Stimulated activated CD8-positive, alpha-beta memory T cell treated with anti-CD3 and anti-CD28 coated beads, Interleukin-7, amount 100 ng/mL, for 1 hour (primary cell): Measurements from ENCODE around the gene MPPED2.
"Not testable (repeated sequence)": the region's sequence is repeated elsewhere in the genome, so short reads cannot be mapped to it uniquely, and the experiment has no call there.

ENCODE experiments used
- DNase-seq, 2 donors: peaks; one replicate each; pipeline ENCODE4 v3.0.0-alpha.2; 2020; ENCODE audit warnings: low read depth in 2 of 2

The MPPED2 gene

DNA sequence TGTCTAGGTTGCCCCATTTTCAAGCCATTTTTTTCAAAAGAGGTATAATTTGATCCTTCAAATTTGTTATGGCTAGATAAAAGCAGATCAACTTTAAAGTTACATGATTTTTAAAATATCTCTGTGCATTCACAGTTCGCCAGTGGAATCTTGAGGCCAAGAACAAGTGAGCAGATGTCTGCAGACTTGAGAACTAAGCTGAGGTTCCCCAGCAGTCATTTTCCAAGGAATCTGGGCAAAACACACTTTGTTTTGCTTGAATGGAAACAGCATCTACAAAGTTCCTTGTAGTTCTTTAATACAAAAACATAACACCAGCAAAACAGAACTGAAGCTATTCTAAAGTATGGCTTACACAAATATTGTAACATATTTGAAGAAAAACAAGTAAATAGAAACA is 7.7 kb downstream of the MPPED2 start:
- no peak for DNase-seq

- DNase-seq = no peak
Observed at GRCh38 chr11:30573951-30574350, 12.2 kb downstream of the MPPED2 start.

GRCh38 chr11:30568931-30569330 is 17.2 kb downstream of the MPPED2 start:
- no peak for DNase-seq

DNA sequence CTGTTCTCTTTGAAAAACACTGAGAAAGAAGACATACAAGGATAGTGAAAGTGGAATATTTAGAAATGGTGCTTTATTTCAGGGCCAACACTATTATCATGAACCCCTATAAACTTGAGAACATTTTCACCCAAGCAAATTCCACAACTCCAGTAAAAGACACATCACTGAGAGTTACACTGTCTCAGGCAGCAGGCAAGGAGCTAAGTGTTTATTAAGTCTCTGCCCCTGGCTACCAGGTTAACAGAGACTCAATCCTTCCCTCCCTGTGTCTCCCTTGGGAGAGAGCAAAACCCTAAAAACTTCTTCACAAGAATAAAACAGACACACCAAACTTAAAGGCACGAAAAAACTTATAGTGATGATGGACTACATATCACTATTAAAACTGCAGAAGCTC is 18.5 kb downstream of the MPPED2 start:
- no peak for DNase-seq

GRCh38 chr11:30567120-30567519 is 19.0 kb downstream of the MPPED2 start:
- DNase-seq = no peak

DNA sequence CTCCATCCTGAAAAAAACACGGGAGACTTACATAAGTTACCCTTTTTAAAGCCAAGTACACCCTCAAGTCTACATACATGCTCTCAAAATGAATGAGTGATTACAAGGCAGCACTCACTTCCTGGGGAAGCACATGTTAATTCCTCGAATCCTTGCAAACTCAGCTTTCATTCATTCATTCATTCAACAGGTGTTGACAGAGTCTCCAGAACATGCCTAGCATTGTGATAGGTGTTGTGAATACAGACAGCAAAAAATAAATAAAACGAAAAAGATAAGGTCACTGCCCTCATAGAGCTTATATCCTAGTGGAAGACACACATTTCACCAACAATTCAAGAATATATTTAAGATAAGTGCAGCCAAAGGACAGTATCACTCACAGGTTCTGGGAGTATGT is 19.7 kb downstream of the MPPED2 start:
- DNase-seq = no peak

- no peak for DNase-seq
Observed at GRCh38 chr11:30565027-30565426, 21.1 kb downstream of the MPPED2 start.

DNA sequence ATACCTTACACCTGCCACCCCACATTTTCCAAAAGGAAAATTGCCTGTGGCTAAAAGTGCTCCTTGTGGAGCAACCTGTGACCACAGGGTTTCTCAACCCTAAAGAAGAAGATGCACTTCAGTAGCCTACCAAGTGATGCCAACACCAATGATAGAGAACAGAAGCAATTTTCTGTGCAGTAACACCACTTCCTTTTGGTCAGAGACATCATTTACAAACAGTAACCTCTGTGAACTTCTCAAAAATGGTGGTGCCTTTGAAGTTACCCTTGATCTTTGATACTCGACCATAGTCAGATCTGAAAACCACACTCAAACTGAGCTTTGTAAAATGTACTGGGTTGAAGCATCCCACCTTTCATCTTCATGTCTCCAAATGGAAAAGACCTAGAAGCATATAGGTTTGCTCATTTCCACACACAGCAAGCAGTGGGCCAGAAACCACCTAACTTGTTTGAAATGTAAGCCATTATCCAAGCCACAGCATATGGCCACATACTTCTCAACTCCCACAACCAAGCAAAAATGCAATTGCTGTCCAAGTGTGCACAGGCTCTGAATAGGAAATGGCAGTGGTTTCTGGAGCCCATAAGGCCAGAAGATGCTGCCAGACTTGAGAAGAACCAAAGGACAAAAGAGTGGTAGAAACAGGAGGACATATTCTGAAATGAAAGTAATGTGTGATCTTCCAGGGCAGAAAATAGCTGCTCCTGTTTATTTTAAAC is 24.3 kb downstream of the MPPED2 start:
- no peak for DNase-seq

- DNase-seq = no peak
Observed at GRCh38 chr11:30560206-30561106, 25.7 kb downstream of the MPPED2 start.

- DNase-seq = no peak
Observed at GRCh38 chr11:30559004-30559403, 27.1 kb downstream of the MPPED2 start.

GRCh38 chr11:30554587-30554986 is 31.6 kb downstream of the MPPED2 start:
- not testable (repeated sequence) for DNase-seq

GRCh38 chr11:30553521-30554110 is 32.5 kb downstream of the MPPED2 start:
- no peak for DNase-seq

GRCh38 chr11:30552839-30553238 is 33.3 kb downstream of the MPPED2 start:
- no peak for DNase-seq

- DNase-seq = no peak
Observed at GRCh38 chr11:30550022-30550542, 36.1 kb downstream of the MPPED2 start.

DNA sequence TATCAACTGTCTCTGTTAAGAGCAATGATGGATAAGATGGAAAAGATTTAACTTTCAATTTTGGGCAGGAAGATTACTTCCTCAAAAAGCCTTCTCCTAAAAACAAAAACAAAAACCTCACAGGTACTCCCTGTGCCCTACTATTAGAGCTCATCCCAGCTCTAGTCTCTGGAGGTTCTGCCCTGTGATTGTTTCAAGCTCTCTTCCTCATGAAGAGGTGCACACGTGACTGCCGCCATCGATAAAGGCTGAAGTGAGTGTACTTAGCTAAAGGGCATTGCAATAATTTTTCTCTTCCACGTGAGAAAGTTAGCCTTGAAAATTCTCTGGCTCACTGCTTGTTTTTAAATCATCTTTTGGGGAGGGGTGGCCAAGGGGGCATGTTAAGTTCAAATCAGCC is 36.6 kb downstream of the MPPED2 start:
- no peak for DNase-seq

- no peak for DNase-seq
Observed at GRCh38 chr11:30546334-30546733, 39.8 kb downstream of the MPPED2 start.

- DNase-seq = no peak
Observed at GRCh38 chr11:30545507-30545906, 40.6 kb downstream of the MPPED2 start.

DNA sequence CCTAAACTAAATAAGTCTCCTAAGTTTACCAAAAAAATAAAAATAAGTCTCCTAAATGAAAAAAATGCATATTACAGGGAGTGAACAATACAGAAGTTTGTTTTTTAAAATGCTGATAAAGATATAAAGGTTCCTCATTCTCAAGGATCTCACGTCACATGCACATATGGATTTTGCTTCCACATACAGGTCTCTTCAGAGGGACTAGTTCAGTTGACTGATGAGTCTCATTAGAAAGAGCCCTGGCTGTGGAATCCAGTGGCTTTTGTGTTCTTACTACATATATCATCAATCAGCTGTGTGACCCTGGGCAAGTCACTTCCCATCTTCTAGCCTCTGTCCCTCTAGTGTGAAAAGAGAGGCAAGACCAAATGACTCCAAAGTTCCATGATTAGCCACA is 43.1 kb downstream of the MPPED2 start:
- DNase-seq = no peak

DNA sequence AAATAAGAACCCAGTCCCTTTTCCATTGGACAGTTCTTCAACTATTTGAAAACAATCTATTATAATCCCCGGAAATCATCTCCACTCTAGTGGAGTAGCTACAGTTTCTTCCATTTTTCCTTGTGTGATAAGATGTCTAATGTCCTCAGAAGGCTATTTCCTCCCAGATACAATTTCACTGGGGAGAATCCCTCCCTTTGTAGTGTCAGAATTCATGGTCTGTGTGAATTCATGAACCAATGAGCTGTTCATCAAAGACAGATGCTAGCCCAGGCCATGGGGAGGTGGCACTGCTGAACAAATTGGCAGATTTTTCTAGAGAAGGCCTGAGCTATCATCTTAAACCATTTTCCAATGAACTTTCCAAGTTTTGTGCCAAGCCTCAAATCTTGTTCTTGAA is 45.4 kb downstream of the MPPED2 start:
- DNase-seq = no peak

DNA sequence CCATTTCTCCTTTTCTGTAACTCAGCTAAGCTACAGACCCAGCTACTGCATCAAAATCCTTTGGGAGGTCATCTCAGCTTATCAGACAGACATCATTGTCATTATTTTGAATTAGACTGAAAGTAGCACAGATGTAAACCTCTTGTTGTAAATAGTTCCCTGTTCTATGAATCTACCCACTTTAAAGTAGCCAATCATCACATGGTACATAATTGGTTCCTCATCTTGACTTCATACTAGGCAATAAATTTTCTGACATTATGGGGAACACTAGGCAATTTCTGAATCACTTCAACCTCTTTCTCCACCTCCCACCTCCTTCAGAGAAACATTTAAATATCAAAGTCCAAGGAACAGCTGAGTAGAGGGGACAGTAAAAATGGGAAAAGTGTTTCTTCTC is 47.9 kb downstream of the MPPED2 start:
- DNase-seq = no peak

GRCh38 chr11:30535818-30536217 is 50.3 kb downstream of the MPPED2 start:
- DNase-seq = no peak

GRCh38 chr11:30533445-30533947 is 52.7 kb downstream of the MPPED2 start:
- no peak for DNase-seq
